AG04449 (cell line): ENCODE results near the gene SPATS1.

ENCODE experiments used
- CTCF ChIA-PET: fragments of 350-600 bp; formaldehyde crosslinking; extraction: SDS; loops from one replicate; lab custom pipeline; 2021; ENCODE audit warnings: antibody characterized with exemption; lab: Yijun Ruan, JAX
- POLR2A ChIA-PET: fragments of 400-600, 350-600 bp; formaldehyde crosslinking; extraction: SDS; loops from one replicate; lab custom pipeline; 2020; ENCODE audit warnings: antibody characterized with exemption, inconsistent platforms; lab: Yijun Ruan, JAX
- DNase-seq: peaks from one replicate; pipeline ENCODE4 v3.0.0-alpha.2; 2010; ENCODE audit warnings: low read depth, low spot score
- H3K4me3 ChIP-seq: 2 replicates; pipeline ENCODE4 v1.5.1; 2011; ENCODE audit warnings: low read depth, mild to moderate bottlenecking, control low read depth, low read length
- TF ChIP-seq, protein P1 (sequence below): IDR thresholded peaks from one replicate; pipeline ENCODE4 v1.5.1; 2011; ENCODE audit warnings: mild to moderate bottlenecking, moderate library complexity, low read length, control low read depth, inconsistent platforms; ENCODE audit not compliant: insufficient read depth; ENCODE audit errors: missing control alignments

The SPATS1 gene

DNA sequence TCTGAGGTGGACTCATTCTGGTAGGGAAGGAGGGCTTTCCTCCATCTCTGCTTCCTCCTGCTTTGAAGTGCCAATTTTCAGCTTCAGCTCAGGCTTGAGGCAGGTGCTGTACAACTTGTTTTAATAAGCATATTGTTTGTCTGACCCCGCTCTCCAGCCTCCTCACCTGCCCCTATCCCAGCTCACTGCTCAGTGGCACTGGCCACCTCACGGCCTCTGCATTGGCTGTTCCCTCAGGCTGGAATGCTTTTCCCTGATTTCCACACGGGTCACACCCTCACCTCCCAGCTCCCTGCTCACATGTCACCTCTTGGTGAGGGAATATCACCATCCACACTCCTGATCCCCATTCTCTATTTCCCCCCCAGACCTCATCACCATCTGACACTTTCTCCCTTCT, 43.6 kb upstream of the SPATS1 start:
- no peak overlapping the region for H3K4me3 ChIP-seq
- TF ChIP-seq, protein P1, sequence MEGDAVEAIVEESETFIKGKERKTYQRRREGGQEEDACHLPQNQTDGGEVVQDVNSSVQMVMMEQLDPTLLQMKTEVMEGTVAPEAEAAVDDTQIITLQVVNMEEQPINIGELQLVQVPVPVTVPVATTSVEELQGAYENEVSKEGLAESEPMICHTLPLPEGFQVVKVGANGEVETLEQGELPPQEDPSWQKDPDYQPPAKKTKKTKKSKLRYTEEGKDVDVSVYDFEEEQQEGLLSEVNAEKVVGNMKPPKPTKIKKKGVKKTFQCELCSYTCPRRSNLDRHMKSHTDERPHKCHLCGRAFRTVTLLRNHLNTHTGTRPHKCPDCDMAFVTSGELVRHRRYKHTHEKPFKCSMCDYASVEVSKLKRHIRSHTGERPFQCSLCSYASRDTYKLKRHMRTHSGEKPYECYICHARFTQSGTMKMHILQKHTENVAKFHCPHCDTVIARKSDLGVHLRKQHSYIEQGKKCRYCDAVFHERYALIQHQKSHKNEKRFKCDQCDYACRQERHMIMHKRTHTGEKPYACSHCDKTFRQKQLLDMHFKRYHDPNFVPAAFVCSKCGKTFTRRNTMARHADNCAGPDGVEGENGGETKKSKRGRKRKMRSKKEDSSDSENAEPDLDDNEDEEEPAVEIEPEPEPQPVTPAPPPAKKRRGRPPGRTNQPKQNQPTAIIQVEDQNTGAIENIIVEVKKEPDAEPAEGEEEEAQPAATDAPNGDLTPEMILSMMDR, result no peak
- POLR2A ChIA-PET, result interaction anchor here (0.8 kb wide), 1 partner anchor 34 kb away, joined by 3 read pairs; no protein-coding TSS in a partner anchor
- CTCF ChIA-PET, result interaction anchor here (1.5 to 16.0 kb wide), 3 partner anchors 13 to 201 kb away, joined by 3 to 158 read pairs (median 148); partner anchors contain the start of genes AARS2, NFKBIE and TMEM151B
- no peak for DNase-seq

- no peak overlapping the region for H3K4me3 ChIP-seq
- ChIA-PET CTCF (interaction anchor here (1.0 to 16.0 kb wide), 4 partner anchors 12 to 43 kb away, joined by 3 to 158 read pairs (median 76); partner anchors contain the start of genes AARS2, NFKBIE and TMEM151B), POLR2A (interaction anchor here (0.6 kb wide), 1 partner anchor 18 kb away, joined by 5 read pairs; no protein-coding TSS in a partner anchor)
- TF ChIP-seq, protein P1, result no peak
- no peak for DNase-seq
Measured at GRCh38 chr6:44300292-44300823, 42.1 kb upstream of the SPATS1 start.

DNA sequence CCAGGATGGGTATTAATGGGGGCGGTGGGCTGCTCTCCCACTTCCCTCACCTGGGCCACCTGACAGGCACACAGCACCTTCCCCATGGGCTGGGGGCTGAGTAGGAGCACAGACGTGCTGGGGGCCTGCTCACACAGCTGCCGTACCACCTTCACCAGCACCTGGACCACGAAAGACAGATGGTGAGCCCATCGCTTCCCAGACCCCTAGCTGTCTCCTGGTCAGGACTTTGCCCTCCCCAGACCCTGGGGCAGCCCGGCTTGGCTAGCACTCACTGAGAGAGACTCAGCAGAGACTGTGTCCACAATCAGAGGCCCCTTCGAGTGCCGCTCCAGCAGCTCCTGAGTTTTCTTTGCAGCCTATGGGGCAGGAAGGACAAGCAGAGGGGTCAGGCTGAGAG, 41.3 kb upstream of the SPATS1 start:
- no peak overlapping the region for H3K4me3 ChIP-seq
- CTCF ChIA-PET, result interaction anchor here (0.9 to 16.0 kb wide), 5 partner anchors 11 to 43 kb away, joined by 3 to 158 read pairs (median 3); partner anchors contain the start of genes AARS2, NFKBIE and TMEM151B
- POLR2A ChIA-PET, result interaction anchor here (0.6 kb wide), 1 partner anchor 18 kb away, joined by 5 read pairs; no protein-coding TSS in a partner anchor
- TF ChIP-seq, protein P1, result no peak
- no peak for DNase-seq

- DNase-seq, result no peak
- ChIA-PET POLR2A (no interaction called here), CTCF (interaction anchor here (0.9 to 16.0 kb wide), 5 partner anchors 10 to 129 kb away, joined by 3 to 158 read pairs (median 6); partner anchors contain the start of genes AARS2, NFKBIE and TMEM151B)
- no peak overlapping the region for H3K4me3 ChIP-seq
- TF ChIP-seq, protein P1, result no peak
Measured at GRCh38 chr6:44301782-44302564, 40.5 kb upstream of the SPATS1 start.

DNA sequence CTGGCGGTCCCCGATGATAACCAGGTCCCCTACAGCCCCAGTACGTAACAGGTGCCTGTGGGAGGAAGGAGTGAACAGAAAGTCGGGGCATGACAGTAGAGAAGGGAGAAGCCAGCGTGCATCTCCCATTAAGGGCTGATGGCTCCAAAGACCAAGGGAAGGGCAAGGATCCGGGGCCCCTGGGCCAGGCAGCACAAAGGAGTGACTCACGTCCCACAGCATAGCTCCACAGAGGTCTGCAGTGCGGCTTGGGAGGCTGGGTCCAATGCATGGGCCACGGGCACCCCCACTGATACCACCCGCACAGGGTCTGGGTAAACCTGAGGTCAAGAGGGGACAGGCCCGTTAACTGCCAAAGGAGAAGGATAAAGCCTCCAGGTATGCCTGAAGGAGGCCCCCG, 39.6 kb upstream of the SPATS1 start:
- TF ChIP-seq, protein P1, result no peak
- no peak overlapping the region for H3K4me3 ChIP-seq
- no peak for DNase-seq
- ChIA-PET CTCF (interaction anchor here (1.1 to 16.0 kb wide), 7 partner anchors 7 to 578 kb away, joined by 3 to 158 read pairs (median 6); partner anchors contain the start of genes AARS2, NFKBIE and TMEM151B), POLR2A (interaction anchor here (0.6 kb wide), 1 partner anchor 18 kb away, joined by 3 read pairs; no protein-coding TSS in a partner anchor)
